HEK293T (cell line): Measurements from ENCODE around the gene CCNYL1.

Experiments used
- ARNT ChIP-seq: fragments of 450-650 bp; IDR thresholded peaks from 2 replicates; pipeline ENCODE4 v1.6.1; 2017; ENCODE audit warnings: mild to moderate bottlenecking
- BHLHE40 ChIP-seq: fragments of 450-650 bp; IDR thresholded peaks from 2 replicates; pipeline ENCODE4 v1.6.1; 2016; ENCODE audit warnings: mild to moderate bottlenecking, moderate library complexity, borderline replicate concordance
- CTBP1 ChIP-seq: fragments of 450-650 bp; IDR thresholded peaks from 2 replicates; pipeline ENCODE4 v1.6.1; 2016; ENCODE audit warnings: borderline replicate concordance
- ELF4 ChIP-seq: fragments of 450-650 bp; IDR thresholded peaks from 2 replicates; pipeline ENCODE4 v1.6.1; 2017; ENCODE audit warnings: antibody characterized with exemption
- FOXA1 ChIP-seq: fragments of 450-650 bp; IDR thresholded peaks from 2 replicates; pipeline ENCODE4 v1.6.1; 2016; ENCODE audit warnings: mild to moderate bottlenecking
- FOXK2 ChIP-seq: fragments of 450-650 bp; IDR thresholded peaks from 2 replicates; pipeline ENCODE4 v1.6.1; 2016; ENCODE audit warnings: mild to moderate bottlenecking
- HDGF ChIP-seq: fragments of 450-650 bp; IDR thresholded peaks from 2 replicates; pipeline ENCODE4 v1.6.1; 2017; ENCODE audit warnings: antibody characterized with exemption, borderline replicate concordance
- LEF1 ChIP-seq: fragments of 450-650 bp; IDR thresholded peaks from 2 replicates; pipeline ENCODE4 v1.6.1; 2017; ENCODE audit warnings: mild to moderate bottlenecking, borderline replicate concordance
- NFRKB ChIP-seq: fragments of 450-650 bp; IDR thresholded peaks from 2 replicates; pipeline ENCODE4 v1.6.1; 2016; ENCODE audit warnings: mild to moderate bottlenecking, moderate library complexity
- SP1 ChIP-seq: fragments of 450-650 bp; IDR thresholded peaks from 2 replicates; pipeline ENCODE4 v1.6.1; 2017
- SUZ12 ChIP-seq: fragments of 450-650 bp; IDR thresholded peaks from 2 replicates; pipeline ENCODE4 v1.6.1; 2016; ENCODE audit warnings: mild to moderate bottlenecking
- TARDBP ChIP-seq: fragments of 450-650 bp; IDR thresholded peaks from 2 replicates; pipeline ENCODE4 v1.6.1; 2016

DNA sequence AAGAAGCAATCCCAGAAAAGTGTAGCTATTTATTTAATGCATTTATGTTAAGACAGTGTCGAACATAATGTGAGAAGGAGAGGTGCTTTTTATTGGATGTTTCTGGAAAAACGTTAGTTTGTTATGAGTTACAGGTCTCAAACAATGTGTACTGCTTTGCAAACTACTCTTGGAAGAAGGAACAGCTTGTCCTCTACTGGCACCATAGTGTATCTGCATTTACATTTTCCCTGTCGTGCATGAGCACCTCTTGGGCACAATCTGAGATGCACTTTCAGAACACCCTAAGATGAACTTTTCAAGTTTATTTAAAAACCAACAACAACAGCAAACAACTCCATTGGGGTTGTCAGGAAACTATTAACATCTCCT, 22.8 kb downstream of the CCNYL1 start:
- TF ChIP-seq SP1 (no peak), BHLHE40 (no peak), NFRKB (no peak), SUZ12 (no peak), LEF1 (no peak), TARDBP (no peak), FOXK2 (no peak), CTBP1 (no peak), HDGF (no peak), ELF4 (no peak), FOXA1 (no peak), ARNT (no peak)
